ENCODE results near the gene HINT3.
"Not testable (repeated sequence)": the region's sequence is repeated elsewhere in the genome, so short reads cannot be mapped to it uniquely, and the experiment has no call there.

HINT3 gene
- 21.1 to 76.4 (median 44.9) reads per million in 17 experiments for total RNA-seq

DNA sequence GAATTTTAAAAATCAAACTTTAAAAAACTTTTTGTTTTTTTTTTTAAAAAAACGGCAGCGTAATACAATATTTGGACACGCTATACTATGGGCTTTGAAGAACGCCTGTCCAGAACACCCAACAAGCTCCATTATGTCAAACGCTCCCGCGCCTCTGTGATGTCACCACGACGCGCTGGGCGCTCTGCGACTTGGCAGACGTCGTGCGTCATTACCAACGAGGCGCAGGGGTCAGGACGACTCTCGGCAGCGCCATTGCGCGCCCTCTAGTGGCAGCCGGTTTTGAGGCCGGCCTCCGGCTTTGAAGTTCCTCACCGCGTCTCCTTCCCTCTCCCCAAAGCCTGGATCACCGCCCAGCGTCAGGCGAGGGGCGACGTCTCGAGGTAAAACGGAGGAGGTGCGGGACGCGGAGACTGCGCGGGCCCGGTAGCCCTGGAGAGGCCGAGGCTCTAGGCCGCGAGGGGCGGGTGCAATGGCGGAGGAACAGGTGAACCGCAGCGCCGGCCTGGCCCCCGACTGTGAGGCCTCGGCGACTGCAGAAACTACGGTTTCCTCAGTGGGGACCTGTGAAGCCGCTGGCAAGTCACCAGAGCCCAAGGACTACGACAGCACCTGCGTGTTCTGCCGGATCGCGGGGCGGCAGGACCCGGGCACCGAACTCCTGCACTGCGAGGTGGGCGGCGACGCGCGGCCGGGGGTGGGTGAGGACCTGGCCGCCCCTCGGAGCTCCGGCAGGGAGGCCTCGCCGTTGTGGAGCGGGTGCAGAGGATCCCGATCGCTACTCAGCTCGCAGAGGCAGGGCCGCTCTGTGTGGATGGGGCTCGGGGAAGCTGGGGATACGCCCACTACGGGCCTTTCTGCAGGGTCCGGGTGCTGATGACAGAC is at the start of gene HINT3:
TSS of gene HINT3 (plus strand) at position 265 of the 885 bp plus-strand sequence. CDS start at position 473, 208 bp downstream.
- peak; percentile 99 to 100 (median 100) for DNase-seq

DNA sequence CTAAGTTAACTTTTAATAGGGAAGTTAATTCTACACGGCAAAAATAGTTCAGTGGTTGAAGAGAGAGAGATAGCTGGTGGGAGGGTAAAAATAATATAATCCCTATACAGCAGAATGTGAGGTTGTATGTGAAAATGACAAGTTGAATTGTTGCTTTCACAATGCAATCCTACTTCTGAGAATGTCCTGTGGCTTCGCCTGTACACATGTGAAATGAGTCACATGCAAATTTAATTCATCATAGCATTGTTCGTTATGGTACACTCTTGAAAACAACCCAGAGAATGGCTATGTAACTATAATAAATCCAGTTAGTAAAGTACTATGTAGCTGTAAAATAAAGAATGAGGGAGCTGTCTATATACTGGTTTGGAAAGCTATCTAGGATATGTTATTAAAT is 46.0 kb upstream of the HINT3 start:
- peak in 3 of 4 experiments; percentile 7 to 59 (median 33) for DNase-seq

DNA sequence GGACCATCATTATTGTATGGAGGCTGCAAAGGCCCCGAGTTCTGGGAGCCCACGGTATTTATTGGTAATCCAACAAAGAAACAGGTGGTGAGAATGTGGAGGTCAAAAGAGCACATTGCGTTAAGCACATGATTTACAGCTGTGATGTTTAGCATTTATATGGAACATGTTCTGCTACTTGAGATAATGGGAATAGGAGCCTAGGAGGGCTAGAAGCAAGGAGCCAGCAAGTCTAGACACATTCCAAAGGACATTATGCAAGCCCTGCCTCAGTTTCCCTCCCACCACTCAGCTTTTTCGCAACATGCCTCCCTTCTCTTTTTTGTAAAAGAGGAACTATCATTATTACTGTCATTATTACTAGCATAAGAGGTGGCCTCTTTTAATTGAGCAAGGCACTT is 45.5 kb upstream of the HINT3 start:
- peak in 3 of 4 experiments; percentile 23 to 39 (median 29) for DNase-seq

DNA sequence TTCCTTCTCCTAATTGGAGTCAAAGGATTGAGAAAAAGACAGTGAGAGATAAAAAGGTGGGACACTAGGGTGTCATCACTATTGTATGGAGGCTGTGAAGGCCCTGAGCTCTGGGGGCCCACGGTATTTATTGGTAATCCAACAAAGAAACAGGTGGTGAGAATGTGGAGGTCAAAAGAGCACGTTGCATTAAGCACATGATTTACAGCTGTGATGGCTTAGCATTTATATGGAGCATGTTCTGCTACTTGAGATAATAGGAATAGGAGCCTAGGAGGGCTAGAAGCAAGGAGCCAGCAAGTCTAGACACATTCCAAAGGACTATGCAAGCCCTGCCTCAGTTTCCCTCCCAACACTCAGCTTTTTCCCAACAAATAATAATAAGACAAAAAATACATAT is 44.1 kb upstream of the HINT3 start:
- not testable (repeated sequence) for DNase-seq

DNA sequence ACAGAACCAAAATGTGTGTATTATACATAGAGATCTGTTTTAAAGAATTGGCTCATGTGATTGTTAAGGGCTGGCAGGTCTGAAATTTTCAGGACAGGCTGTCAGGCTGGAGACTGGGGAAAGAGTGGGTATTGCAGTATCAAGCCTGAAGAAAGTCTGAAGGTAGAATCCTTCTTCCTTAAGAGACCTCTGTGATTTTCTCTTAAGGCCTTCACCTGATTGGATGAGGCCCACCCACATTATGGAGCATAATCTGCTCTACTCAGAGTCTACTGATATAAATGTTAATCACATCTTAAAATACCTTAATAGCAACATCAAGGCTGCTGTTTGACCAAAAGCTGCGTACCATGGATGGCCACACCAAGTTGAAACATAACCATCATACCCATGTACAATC is 43.4 kb upstream of the HINT3 start:
- DNase-seq, result no peak

DNA sequence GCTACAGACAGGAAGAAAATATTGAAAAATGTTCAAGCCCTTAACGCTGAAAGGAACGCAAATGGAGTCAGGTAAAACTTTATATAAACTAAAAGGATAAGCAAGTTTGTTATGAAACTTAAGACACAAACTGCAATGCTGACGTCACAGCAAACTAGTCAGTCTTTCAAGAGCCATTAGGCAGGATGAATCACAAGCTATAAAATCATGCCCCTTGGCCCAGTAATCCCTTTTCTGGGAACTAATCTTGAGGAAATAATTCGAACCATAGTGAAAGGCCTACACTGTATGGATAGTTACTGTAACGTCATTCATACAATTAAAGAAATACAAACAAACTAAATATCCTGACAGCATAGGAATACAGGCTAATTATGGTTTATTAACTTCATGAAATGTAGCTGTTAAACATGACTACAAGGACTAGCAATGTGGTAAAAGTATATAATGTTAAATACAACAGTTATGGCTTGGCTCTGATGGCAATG is 42.7 kb upstream of the HINT3 start:
- peak in 1 of 4 experiments; percentile 19 for DNase-seq

DNA sequence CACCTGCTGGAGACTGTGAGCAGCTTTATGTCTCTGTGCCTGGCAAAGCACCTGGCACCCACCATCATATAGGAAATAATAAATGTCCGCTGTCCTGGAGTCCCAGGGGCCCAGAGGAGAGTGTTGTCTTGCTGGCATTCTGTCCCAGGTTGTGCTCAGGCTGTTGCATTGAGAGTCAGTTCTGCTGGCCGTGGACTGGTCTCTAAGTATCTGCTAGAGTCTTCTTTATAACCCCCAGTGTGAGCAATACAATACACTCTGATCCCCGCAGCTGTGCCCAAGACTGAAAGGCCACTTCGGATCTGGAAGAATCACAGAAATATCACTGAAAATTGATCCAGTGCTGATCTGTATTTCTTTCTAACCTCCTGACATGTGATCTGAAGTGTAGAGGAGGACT is 38.3 kb upstream of the HINT3 start:
- no peak for DNase-seq

DNA sequence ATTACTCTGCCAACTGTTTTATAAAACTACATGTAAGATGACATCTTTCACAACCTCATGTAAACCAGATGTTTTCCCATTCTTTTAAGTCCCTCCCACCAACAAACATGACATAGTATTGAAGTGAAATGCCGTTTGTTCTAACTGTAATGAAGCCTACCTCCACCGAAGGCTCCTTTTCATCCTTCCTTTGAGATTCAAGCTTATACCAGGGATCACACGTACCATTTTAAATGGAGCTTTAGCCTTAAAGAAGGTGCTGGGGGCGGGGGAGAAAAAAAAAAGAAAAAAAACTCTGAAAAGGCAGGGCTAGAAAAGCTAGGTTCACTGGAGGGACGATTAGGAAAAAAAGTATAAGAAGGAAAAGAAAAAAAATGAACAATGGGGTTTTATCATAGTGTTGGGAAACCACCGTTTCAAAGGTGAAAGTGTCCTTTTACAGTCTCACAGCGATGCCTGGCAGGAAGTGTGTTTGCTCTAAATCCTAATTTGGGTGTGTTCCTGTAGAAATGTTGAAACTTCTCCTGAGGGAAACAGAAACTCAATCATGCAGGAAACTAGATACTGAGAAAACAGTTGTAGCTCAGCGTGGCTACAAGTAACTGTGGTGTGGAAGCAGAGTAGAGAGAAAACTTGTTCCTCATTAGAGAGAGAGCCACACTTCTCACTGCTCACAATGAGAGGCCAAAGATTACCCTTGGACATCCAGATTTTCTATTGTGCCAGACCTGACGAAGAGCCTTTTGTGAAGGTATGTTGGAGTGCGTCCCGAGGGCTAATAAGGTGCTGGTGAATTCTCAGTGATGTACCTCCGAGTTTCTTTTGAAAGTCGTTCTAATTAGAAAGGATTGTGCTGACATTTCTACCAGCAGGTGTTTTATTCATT is 37.6 kb upstream of the HINT3 start:
- peak; percentile 49 to 80 (median 63) for DNase-seq

DNA sequence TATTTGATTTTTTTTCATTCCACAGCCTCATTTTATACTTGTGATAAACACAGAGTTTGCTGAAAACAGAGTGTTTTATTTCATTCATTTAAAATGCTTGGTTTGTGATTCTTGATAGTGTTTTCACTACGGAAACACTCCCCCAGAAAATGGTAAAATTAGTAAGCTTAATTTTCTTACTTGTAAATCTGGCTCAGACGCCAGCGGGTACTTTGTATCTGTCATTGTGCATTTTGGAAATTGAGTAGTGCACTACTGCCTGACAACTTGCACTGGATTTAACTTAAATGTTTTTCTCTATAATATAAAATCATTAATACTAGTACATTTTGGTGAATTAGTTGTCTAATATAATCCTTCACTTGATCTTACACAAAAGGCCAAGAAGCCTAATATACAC is 37.0 kb upstream of the HINT3 start:
- no peak for DNase-seq

DNA sequence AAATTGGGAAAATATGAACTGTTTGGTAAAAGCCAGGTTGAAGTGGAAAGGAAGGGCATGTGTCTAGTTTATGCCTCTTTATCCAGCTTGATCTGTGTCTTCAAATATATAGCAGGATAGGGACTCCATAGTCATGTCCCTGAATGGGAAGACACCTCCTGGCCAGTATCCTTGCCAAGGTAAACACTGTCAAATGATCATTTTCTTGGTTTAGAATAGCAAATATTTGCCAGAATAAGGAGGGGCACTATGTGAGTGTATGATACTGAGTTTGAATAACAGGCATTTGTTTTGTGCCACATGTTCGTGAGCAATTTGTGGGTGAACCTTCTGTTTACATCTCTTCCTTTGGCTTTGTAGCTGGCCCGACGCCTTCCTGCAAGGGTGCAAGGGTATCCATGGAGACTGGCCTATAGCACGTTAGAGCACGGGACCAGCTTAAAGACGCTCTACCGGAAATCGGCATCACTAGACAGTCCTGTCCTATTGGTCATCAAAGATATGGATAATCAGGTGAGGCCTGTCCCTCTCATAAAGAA is 34.2 kb upstream of the HINT3 start:
- DNase-seq, result no peak

DNA sequence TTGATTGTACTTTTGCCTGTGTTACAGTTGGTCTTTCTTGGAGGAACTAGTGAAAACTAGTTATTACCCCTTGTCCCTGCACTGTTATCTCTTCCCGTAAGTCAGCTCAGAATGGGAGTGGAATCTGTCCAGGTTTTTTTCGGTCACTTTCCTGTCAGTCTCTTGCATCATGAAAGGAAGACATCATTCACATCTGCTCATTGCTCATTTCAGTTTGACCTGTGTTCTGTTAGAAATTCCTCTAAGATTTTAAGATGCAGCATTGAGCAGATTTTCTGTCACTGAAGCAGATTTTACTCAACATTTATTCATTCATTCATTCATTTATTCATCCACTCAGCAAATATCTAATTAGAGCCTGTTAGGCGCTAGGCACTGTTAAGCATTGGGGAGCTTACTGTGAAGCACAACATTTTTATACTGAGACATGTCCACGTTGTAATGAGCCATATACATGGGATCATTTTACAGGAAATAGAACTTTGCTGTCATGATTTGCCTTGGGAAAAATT is 33.1 kb upstream of the HINT3 start:
- no peak for DNase-seq

DNA sequence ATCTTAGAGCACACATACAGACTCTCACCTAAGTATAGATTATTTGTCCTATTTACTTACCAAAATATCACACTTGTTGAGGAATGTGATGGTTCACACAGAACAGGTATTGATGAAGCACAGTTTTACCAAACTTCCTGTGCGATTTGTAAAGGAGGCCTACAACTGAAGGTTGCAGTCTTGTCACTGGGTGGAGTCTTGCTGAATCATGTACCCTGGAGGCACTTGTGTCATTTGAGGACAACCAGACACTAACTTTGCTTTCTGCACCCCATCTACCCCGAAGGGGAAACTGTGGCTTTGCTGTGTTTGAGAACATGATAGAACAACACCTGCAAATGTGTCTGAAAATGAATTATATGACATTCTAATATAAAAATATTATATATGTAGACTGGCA is 32.4 kb upstream of the HINT3 start:
- no peak for DNase-seq

DNA sequence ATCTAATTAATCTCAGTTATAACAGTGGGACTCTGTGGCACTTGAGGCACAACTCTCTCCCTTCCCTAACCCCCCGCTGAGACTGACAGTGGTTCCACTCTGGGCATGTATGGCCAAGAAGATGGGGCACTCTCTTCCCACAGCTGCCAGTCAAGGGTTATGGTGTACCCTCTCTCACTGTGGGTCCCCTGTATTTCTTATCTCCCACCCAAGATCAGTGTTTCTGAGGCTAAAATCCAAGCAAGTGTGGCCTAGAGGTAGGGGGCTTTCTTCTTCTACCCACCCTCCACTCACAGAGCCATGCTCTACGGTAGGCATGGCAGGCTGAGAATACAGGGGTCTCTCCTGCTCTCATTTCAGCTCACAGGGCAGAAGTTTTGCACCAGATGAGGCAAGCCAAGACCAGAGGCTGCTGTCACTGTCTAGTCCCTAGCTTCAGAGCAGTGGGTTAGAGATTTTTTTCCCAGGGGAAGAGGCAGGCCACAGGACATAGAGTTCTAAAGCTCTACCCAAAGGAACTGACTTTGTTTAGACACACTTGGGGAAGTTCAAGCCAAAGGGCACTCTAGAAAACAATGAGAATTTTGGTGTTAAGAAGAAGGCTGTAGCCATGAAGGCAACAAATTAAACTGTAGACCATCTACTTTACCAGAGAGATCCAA is 31.7 kb upstream of the HINT3 start:
- DNase-seq, result no peak

DNA sequence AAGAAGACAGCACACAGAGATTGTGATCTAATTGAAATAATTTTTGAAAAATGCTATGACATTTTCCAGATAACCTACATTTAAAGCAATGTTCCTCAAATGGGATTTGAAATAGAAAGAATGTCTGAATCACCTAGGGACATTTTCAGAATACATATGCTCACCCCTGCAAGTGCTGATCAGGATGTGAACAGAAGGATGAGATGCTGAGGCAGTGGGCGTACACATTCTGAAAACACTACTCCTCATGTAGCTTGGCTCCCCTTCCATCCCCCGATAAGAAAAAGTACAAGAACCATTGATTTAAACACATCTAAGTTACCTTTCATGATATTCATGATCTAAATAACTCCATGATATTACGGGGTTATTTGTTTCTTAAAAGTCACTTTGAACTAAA is 29.9 kb upstream of the HINT3 start:
- no peak for DNase-seq

DNA sequence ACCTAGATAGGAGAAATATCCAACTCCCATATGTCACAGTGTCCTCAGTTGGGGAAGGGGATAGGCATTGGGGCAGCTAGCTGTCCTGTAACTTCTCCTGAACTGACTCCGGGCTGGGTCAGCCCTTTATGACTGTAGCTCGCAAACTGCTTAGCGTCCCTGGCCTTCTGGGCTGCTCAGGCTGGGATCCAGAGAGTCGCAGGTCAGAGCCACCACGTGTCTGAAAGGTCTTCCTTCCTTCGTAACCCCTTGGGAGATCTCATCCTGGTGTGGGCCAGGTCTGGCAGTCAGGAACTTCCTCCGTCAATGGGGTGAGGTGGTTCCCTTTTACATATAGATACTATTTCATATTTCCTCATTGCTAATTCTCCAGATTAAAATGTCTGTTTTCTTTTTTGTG is 28.8 kb upstream of the HINT3 start:
- DNase-seq, result peak in 2 of 4 experiments; percentile 36 to 40

DNA sequence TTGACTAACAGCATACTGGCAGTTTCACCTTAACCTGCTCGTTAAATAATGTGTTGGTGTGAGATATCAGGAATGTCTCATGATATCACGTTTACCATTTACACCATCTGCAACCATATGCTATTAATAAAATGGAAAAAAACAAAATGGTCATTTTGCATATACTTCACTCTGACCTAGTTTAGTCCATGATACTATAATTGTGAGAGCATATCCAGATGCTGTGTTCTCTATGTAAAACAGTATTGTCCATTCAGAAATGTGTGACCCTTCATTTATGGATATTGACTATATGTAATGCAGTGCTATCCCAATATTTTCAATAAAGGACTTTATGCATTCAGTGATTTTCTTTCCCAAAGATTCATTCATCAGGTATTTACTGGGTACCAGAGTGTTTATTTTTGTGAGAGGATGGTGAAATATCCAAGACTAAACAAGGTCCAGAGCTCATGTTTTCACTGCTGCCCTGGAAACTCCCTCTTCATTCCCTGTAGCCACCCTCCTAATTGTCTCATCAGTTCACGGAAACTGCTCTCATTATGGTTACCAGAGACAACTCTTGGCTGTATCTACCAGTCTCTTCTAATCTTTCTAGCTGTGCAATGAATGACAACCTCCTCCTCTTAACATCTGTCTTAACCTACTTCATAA is 25.7 kb upstream of the HINT3 start:
- no peak for DNase-seq

DNA sequence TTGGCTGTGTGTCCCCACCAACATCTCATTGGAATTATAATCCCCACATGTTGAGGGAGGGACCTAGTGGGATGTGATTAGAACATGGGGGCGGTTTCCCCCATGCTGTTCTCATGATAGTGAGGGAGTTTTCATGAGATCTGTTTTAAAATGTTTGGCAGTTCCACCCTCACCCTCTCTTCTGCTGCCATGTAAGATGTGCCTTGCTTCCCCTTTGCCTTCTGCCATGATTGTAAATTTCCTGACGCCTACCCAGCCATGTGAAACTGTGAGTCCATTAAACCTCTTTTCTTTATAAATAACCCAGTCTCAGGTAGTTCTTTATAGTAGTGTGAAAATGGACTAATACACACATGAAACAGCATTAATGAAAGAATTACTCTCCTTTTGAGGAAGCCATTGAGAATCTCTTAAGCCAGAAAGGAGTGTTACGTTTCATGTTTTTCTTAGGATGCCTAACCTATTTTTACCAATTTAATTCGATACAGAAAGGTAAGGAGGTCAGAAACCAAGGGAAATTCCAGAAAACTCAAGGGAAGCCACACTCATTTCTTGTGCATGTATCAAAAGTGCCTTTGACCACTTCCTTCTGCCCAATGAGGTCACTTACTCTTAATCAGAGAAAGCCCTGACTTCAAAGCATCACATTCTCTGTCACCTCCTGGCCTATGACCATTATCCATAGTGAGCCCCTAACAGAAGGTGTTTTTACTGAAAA is 24.7 kb upstream of the HINT3 start:
- no peak for DNase-seq

DNA sequence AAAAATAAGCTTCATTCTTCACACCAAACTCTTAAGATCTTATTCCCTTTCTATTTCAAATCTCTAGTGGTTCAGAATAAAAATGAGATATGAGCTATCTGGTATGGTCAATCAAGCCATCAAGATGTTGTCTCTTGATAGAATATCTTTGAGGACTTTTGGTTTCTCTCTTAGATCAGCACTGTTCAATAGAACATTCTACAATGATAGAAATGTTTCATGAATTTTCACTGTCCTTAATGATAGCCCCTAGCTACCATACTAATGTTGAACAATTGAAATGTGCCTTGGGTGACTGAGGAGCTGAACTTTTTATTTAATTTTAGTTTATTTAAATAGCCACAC is 24.1 kb upstream of the HINT3 start:
- no peak for DNase-seq

DNA sequence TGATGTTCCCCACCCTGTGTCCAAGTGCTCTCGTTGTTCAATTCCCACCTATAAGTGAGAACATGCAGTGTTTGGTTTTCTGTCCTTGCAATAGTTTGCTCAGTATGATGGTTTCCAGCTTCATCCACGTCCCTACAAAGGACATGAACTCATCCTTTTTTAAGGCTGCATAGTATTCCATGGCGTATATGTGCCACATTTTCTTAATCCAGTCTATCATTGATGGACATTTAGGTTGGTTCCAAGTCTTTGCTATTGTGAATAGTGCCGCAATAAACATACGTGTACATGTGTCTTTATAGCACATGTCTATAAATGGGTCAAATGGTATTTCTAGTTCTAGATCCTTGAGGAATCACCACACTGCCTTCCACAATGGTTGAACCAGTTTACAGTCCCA is 21.1 kb upstream of the HINT3 start:
- not testable (repeated sequence) for DNase-seq

DNA sequence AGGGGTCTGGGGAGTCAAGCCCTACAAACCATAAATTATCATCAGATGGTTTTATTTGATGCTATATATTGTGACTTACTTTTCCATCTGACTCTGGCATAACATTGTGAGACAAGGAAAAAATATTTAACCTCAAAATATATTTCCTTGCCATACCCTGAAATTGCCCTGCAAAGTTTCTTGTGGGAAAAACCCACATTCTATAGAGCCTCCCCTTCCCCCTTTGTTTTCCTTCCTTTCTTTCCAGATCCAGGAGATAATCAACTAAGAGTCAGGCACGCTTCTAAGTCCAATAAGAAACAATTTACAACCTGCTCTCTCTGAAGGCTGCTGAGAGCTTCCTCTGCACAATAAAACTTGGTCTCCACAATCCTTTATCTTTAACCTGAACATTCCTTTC is 17.5 kb upstream of the HINT3 start:
- DNase-seq, result no peak

DNA sequence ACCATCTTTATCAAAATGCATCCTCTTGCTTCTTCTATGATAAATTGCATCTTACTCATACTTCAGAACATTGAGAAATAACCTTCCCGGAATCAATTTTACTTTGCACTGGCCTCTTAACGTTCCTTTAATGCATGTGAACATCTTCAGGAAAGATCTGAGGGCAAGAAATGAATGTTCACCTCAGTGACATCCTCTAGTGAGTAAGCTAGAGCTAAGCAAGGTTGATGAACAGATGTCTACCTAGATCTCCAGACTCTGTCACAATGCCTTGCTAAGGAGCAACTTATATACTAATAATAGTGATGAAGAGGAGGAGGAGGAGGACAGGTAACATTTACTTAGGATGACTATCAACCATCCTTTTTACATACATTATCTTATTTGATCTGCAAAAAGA is 16.8 kb upstream of the HINT3 start:
- DNase-seq, result no peak
